ENCODE measurements around the gene FBXL14.

GRCh38 chr12:1540690-1541089 lies 53.7 kb downstream of the FBXL14 start:
- TF ChIP-seq CTCF (IDR thresholded peaks at IDR 0.05; ENCODE audit: insufficient read depth, low read length, poor library complexity, severe bottlenecking) (no peak), EZH2phosphoT487 (conservative IDR thresholded peaks at IDR 0.05; ENCODE audit: low read length) (no peak)

All from SU-DHL-6 (cell line).